Fibroblast of mammary gland (primary cell): ENCODE data around the gene NUMA1.
A peak's percentile ranks its signal among the peaks of the same experiment; 100 is the strongest.

Experiments
- DNase-seq: peaks from one replicate; pipeline ENCODE4 v3.0.0-alpha.2; 2010; ENCODE audit warnings: low read depth
- H3K4me3 ChIP-seq: 2 replicates; pipeline ENCODE4 v1.5.1; 2011; ENCODE audit warnings: low read depth, mild to moderate bottlenecking, low read length, moderate library complexity; ENCODE audit not compliant: control insufficient read depth
- TF ChIP-seq, protein P1 (sequence below): conservative IDR thresholded peaks from 2 replicates; pipeline ENCODE4 v1.5.1; 2011; ENCODE audit warnings: low read depth, low read length, inconsistent platforms; ENCODE audit not compliant: control insufficient read depth, insufficient read depth

The NUMA1 gene

DNA sequence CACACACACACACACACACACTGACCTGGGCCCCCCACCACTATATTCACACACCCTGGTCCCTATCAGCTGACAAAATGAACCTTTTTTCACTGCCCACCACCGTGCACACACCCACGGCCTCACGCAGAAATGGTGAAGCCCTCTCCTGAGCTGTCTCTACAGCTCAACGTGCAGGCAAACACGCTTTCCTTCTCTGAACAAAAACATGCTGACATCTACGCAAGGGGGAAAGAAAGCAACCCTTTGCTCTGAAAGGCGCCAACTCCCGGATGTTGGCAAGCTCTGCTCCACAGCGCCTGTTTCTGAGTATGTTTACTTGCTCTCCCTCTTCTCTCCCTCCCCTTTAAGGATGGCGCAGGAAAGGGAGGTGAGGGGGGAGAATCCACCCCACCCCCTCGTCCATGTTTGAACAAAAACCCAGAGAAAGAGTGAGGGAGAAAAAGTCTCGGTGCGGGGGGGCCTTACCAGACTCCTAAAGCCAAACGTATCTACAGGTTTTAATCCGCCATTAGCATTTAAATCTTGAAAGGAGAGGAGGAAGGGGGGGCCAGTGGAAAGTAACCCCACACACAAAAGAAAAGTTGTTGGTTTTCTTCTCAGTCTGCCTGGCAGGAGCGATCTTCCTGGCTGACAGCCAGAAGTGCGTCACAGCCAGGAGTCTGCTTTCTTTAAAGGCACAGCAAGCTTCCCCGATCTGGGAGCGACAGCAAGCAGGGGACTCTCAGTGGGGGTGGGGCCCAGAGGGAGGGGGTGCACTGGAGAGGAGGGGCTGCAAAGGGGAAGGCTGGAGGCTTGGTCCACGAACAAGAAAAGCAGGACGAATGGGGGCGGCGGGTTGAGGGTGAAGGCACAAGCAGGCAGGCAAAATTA lies 39.6 kb downstream of the NUMA1 start:
- TF ChIP-seq, protein P1, sequence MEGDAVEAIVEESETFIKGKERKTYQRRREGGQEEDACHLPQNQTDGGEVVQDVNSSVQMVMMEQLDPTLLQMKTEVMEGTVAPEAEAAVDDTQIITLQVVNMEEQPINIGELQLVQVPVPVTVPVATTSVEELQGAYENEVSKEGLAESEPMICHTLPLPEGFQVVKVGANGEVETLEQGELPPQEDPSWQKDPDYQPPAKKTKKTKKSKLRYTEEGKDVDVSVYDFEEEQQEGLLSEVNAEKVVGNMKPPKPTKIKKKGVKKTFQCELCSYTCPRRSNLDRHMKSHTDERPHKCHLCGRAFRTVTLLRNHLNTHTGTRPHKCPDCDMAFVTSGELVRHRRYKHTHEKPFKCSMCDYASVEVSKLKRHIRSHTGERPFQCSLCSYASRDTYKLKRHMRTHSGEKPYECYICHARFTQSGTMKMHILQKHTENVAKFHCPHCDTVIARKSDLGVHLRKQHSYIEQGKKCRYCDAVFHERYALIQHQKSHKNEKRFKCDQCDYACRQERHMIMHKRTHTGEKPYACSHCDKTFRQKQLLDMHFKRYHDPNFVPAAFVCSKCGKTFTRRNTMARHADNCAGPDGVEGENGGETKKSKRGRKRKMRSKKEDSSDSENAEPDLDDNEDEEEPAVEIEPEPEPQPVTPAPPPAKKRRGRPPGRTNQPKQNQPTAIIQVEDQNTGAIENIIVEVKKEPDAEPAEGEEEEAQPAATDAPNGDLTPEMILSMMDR = no peak
- peak overlapping the region; percentile 72 for H3K4me3 ChIP-seq
- peak; percentile 94 for DNase-seq

DNA sequence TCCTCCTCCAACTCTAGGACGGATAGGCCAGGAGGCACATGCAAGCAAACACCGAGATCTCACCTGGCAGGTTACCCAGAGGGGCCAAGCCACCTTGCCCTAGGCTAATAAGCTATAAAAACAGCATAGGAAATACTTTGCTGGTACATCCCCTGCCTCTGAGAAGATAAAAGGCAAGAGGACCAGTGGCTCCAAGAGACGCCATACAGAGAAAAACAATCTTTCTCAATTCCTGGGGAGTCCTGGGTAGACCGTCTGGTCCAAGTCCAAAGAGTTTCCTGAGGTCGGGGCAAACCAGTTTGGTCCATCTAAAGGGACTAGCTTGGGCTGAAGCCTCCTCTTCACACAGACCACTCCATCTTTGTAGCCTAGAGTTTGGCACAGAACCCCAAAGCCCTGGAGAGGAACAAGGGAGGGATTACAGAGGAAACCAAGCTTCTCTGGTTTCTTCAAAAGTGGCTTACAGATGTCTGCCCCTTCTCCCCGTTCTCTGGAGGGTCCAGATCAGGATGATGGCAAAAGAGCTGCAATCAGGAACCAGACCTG lies 40.4 kb downstream of the NUMA1 start:
- H3K4me3 ChIP-seq = peak overlapping the region; percentile 72
- no peak for DNase-seq
- TF ChIP-seq, protein P1 = no peak

DNA sequence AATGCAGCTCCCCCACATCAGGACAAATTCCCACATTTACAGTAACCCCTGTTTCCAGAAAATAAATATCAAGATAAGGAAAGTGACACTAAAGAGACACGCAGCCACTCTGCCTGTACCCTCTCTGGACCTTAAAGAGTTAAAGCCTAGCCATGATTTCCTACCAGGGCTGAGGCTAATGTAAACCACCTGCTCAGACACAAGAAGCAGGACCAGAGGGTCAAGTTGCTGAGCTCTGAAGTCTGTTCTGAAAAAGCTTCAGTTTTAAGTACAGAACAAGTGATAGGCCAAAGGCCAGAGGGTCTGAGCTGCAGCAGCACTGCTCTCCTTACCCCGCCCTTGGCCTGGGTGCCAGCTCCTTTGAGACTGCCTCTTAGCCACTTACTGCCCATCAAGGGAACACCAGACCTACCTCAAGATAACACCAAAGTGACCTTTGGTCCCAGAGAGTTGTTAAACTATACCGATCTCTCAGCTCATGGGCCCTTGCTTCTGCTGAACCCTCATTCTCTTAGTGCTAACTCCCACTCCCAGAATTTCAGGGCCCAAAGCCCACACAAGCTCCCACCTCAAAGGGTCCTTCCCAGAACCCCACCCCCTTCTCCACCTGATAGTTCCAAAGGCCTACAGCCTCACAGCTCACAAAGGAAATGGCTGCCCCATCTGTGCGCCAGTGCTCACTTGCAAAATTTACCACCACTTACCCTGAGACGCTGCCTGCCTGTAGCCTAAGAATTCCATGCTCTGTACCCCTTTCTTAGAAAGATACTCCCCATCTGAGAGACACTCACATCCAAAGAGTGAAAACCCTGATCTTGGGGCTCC lies 41.1 kb downstream of the NUMA1 start:
- TF ChIP-seq, protein P1 = no peak
- H3K4me3 ChIP-seq = peak overlapping the region; percentile 72
- peak; percentile 73 for DNase-seq

DNA sequence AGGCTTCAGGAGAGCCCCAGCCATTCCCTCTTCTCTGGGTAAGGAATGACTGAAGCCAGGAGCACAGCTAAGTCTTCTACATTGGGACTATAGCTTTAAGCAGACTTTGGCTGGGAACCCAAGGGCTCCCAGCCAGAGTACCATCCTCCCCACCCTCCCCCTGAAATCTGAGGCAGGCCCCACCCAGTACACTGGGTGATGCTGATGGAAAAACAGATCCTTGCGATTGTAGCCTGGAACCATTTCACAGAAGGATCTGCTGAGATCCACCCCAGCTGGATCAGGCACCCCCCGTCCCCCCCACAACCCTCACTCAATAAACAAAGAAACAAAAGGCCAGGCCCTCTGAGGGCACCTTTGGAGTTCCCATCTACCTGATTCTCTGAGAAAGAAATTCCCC lies 41.9 kb downstream of the NUMA1 start:
- DNase-seq = peak; percentile 81
- H3K4me3 ChIP-seq = peak overlapping the region; percentile 72
- TF ChIP-seq, protein P1 = no peak

DNA sequence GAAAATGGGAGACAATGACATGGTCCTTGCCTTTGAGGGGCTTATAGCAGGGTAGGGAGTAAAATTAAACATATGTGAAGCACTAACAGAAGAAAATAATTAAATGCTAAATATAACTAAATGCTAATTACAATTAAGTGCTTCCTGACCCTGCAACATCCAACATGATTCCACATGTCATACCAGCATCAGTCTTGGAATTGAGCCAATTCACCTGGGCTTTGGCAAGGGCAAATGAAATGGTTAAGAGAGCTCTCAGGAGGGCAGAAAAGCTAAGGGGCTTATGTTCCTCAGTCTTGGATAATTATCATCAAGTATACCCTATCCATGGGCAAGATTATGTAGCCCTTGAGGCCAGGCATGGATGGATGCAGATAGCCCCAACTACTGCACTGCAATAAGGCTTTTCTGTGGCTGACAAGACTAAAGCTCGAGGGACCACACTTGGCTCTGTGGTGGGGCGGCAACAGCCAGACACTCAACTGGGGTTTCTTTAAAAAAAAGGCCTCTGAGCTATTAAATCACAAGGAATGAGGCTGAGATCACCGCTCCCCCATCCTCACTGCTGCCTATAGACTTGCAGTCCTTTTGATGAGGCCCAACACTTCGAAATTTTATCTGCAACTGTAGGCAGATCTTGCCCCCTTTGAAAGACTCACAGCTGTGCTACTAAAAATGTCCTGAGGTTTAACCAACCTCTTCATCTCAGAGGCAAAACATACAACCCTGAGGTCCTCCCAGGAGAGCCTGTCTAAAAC lies 42.6 kb downstream of the NUMA1 start:
- DNase-seq = peak; percentile 26
- TF ChIP-seq, protein P1 = no peak
- peak overlapping the region; percentile 27 for H3K4me3 ChIP-seq

DNA sequence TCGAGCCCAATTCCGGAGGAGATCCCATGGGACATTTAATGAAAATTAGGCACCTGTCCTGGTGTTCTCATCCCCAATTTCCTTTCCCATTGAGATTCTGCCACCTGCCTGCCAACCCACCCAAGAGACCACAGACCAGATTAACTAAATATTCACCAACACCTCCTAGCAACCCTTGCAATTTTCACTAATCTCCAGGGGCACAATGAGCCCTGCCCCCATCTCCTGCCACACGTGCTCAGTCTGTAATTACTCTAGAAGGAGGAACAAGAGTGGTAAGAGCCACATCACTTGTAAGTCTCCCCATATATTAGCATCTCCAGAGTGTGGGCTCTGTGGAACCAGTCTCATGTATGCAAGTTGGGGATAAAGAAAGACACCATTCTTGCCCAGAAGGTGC lies 43.7 kb downstream of the NUMA1 start:
- DNase-seq = no peak
- H3K4me3 ChIP-seq = no peak overlapping the region
- TF ChIP-seq, protein P1 = no peak
